SU-DHL-6 (cell line): ENCODE measurements around the gene RAI1.

ENCODE experiments used
- H2AFZ ChIP-seq: fragments of 200-600 bp; sonication (generic); 2 replicates; pipeline ENCODE4 v1.6.1; 2014; ENCODE audit warnings: low read depth, mild to moderate bottlenecking, moderate library complexity, mixed read lengths, antibody characterized with exemption, low read length; ENCODE audit not compliant: severe bottlenecking
- H3F3A ChIP-seq: fragments of 200-600 bp; shearing (Covaris generic); 2 replicates; pipeline ENCODE4 v1.6.0; 2016; ENCODE audit warnings: antibody characterized with exemption, mild to moderate bottlenecking; ENCODE audit not compliant: insufficient read depth
- H3K27ac ChIP-seq: fragments of 200-600 bp; sonication (generic); 2 replicates; pipeline ENCODE4 v1.5.1; 2016; ENCODE audit warnings: low read depth, mild to moderate bottlenecking, low read length, moderate library complexity, mixed read lengths
- H3K27me3 ChIP-seq: fragments of 200-600 bp; sonication (generic), shearing (Covaris generic); 2 replicates; pipeline ENCODE4 v1.6.0; 2014; ENCODE audit warnings: mild to moderate bottlenecking, low read length
- H3K36me3 ChIP-seq: fragments of 200-600 bp; sonication (generic); 2 replicates; pipeline ENCODE4 v1.6.1; 2014; ENCODE audit warnings: mild to moderate bottlenecking, low read length, mixed read lengths
- H3K4me2 ChIP-seq: fragments of 300-600, 200-600 bp; shearing (Covaris generic), sonication (generic); 2 replicates; pipeline ENCODE4 v1.6.0; 2014; ENCODE audit warnings: low read length, low read depth, mild to moderate bottlenecking; ENCODE audit not compliant: poor library complexity, severe bottlenecking
- H3K4me3 ChIP-seq: fragments of 200-600 bp; sonication (generic); 2 replicates; pipeline ENCODE4 v1.5.1; 2014; ENCODE audit warnings: antibody characterized with exemption, low read length, mild to moderate bottlenecking, mixed read lengths; ENCODE audit not compliant: insufficient read depth, poor library complexity, severe bottlenecking
- H3K79me2 ChIP-seq: fragments of 200-600 bp; sonication (generic); 2 replicates; pipeline ENCODE4 v1.6.1; 2014; ENCODE audit warnings: mild to moderate bottlenecking, low read length, moderate library complexity; ENCODE audit not compliant: insufficient read depth
- H3K9ac ChIP-seq: fragments of 200-600 bp; sonication (generic); 2 replicates; pipeline ENCODE4 v1.7.0; 2014; ENCODE audit warnings: mild to moderate bottlenecking, low read length
- H3K9me2 ChIP-seq: fragments of 200-600 bp; sonication (generic); replicated peaks from 2 replicates; pipeline ENCODE4 v1.6.1; 2014; ENCODE audit warnings: low read length; ENCODE audit not compliant: insufficient read depth
- H3K9me3 ChIP-seq: fragments of 200-600 bp; sonication (generic); 2 replicates; pipeline ENCODE4 v1.6.1; 2014; ENCODE audit warnings: low read length, mixed read lengths; ENCODE audit not compliant: insufficient read depth
- H4K20me1 ChIP-seq: fragments of 200-600 bp; sonication (generic); 2 replicates; pipeline ENCODE4 v1.6.1; 2014; ENCODE audit warnings: low read depth, mild to moderate bottlenecking, antibody characterized with exemption, low read length, moderate library complexity, mixed read lengths
- CTCF ChIP-seq: fragments of 200-600 bp; sonication (generic); IDR thresholded peaks from one replicate; pipeline ENCODE4 v1.5.1; 2017; ENCODE audit warnings: antibody characterized with exemption, mild to moderate bottlenecking, low read length, moderate library complexity; ENCODE audit not compliant: insufficient read depth, poor library complexity, severe bottlenecking
- EZH2phosphoT487 ChIP-seq: fragments of 200-600 bp; sonication (generic), shearing (Covaris generic); conservative IDR thresholded peaks from 2 replicates; pipeline ENCODE4 v1.6.1; 2018; ENCODE audit warnings: mild to moderate bottlenecking, antibody characterized with exemption, low read length, moderate library complexity, mixed read lengths

Gene RAI1

GRCh38 chr17:17703140-17703919, 22.1 kb downstream of the RAI1 start:
- H3K27ac ChIP-seq, result no peak overlapping the region

GRCh38 chr17:17704931-17705330, 23.7 kb downstream of the RAI1 start:
- no peaks in the 10 kb centered on the region for H3K9me3 ChIP-seq
- H3K4me2 ChIP-seq, result no peak overlapping the region
- H4K20me1 ChIP-seq, result no peaks in the 10 kb centered on the region
- no peak overlapping the region for H3K27ac ChIP-seq
- no peaks in the 10 kb centered on the region for H3K79me2 ChIP-seq
- TF ChIP-seq EZH2phosphoT487 (no peak), CTCF (no peak)
- H3K4me3 ChIP-seq, result no peak overlapping the region
- H3F3A ChIP-seq, result no peaks in the 10 kb centered on the region
- no peaks in the 10 kb centered on the region for H3K9me2 ChIP-seq
- no peaks in the 10 kb centered on the region for H3K27me3 ChIP-seq
- H3K9ac ChIP-seq, result no peak overlapping the region
- no peaks in the 10 kb centered on the region for H3K36me3 ChIP-seq
- no peak overlapping the region for H2AFZ ChIP-seq

More at GRCh38 chr17:17703140-17703919, 22.1 kb downstream of the RAI1 start:
- Histone ChIP-seq H3K4me2 (no peak overlapping the region), H3K79me2 (no peaks in the 10 kb centered on the region), H3K4me3 (no peak overlapping the region), H3K9me2 (no peaks in the 10 kb centered on the region), H4K20me1 (no peaks in the 10 kb centered on the region), H3K9me3 (no peaks in the 10 kb centered on the region), H2AFZ (no peak overlapping the region), H3K36me3 (no peaks in the 10 kb centered on the region), H3K27me3 (no peaks in the 10 kb centered on the region), H3K9ac (no peak overlapping the region), H3F3A (no peaks in the 10 kb centered on the region)
- TF ChIP-seq CTCF, result no peak
- no peak for TF ChIP-seq EZH2phosphoT487

GRCh38 chr17:17706140-17707060, 25.1 kb downstream of the RAI1 start:
- Histone ChIP-seq H3K9me2 (no peaks in the 10 kb centered on the region), H3K36me3 (no peaks in the 10 kb centered on the region), H3K27ac (no peak overlapping the region), H3K9ac (no peak overlapping the region), H3F3A (no peaks in the 10 kb centered on the region), H3K4me3 (no peak overlapping the region), H2AFZ (no peak overlapping the region), H3K27me3 (no peaks in the 10 kb centered on the region), H3K4me2 (no peak overlapping the region), H4K20me1 (no peaks in the 10 kb centered on the region), H3K79me2 (no peaks in the 10 kb centered on the region), H3K9me3 (no peaks in the 10 kb centered on the region)
- TF ChIP-seq EZH2phosphoT487 (no peak), CTCF (no peak)
